GM06990 (cell line): ENCODE measurements around the gene C1orf216.

Experiments
- DNase-seq: peaks from one replicate; pipeline ENCODE4 v3.0.0-alpha.2; 2011; ENCODE audit not compliant: insufficient read length; ENCODE audit errors: extremely low read depth
- H3K27me3 ChIP-seq: replicated peaks from 2 replicates; pipeline ENCODE4 v1.6.0; 2011; ENCODE audit warnings: low read length; ENCODE audit not compliant: control insufficient read depth, insufficient read depth
- H3K36me3 ChIP-seq: 2 replicates; pipeline ENCODE4 v1.5.1; 2011; ENCODE audit warnings: low read length; ENCODE audit not compliant: control insufficient read depth, insufficient read depth
- H3K4me3 ChIP-seq: replicated peaks from 2 replicates; pipeline ENCODE4 v1.5.1; 2011; ENCODE audit warnings: low read depth, mild to moderate bottlenecking, control low read depth, low read length
- TF ChIP-seq, protein P1 (sequence below): IDR thresholded peaks from 2 replicates; pipeline ENCODE4 v1.5.1; 2011; ENCODE audit warnings: low read length, control low read depth, mild to moderate bottlenecking, inconsistent platforms; ENCODE audit not compliant: insufficient read depth, poor library complexity, severe bottlenecking

Gene C1orf216

DNA sequence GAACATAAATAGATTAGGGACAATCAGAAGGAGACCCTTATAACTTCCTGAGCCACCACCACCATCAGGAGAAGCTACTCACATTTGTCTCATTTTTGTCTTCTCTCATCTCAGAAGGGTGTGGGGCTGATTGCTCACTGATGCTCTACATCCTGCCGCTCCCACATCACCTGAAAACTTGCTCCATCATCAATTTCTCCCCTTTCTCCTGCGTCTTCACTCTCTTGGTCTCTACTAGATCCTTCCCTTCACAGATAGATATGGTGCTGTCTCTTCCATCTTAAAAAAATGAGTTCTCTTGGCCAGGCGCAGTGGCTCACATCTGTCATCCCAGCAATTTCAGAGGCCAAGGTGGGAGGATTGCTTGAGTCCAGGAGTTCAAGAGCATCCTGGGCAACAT is 38.4 kb downstream of the C1orf216 start:
- Histone ChIP-seq H3K36me3 (no peaks in the 10 kb centered on the region), H3K4me3 (no peak overlapping the region), H3K27me3 (no peaks in the 10 kb centered on the region; the same call in 1 of the 2 replicates)
- DNase-seq = no peak
- TF ChIP-seq, protein P1, sequence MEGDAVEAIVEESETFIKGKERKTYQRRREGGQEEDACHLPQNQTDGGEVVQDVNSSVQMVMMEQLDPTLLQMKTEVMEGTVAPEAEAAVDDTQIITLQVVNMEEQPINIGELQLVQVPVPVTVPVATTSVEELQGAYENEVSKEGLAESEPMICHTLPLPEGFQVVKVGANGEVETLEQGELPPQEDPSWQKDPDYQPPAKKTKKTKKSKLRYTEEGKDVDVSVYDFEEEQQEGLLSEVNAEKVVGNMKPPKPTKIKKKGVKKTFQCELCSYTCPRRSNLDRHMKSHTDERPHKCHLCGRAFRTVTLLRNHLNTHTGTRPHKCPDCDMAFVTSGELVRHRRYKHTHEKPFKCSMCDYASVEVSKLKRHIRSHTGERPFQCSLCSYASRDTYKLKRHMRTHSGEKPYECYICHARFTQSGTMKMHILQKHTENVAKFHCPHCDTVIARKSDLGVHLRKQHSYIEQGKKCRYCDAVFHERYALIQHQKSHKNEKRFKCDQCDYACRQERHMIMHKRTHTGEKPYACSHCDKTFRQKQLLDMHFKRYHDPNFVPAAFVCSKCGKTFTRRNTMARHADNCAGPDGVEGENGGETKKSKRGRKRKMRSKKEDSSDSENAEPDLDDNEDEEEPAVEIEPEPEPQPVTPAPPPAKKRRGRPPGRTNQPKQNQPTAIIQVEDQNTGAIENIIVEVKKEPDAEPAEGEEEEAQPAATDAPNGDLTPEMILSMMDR = no peak

DNA sequence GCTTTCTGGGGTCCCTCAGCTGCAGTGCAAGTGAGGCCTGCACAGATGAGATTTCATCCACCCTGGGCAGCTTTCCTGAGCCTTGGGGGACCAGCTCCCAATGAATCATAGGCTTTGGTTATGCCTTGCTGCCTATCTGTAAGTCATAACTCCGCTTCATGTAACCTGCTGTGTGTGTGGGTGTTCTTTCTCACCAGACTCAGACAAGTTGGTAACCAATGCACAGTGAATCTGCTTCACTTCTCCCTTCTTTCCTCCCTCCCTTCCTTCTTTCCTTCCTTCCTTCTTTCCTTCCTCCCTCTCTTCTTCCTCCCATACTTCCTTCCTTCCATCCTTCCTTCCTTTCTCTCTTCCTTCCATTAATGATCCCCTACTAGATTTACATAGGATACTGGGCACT is 42.9 kb downstream of the C1orf216 start:
- Histone ChIP-seq H3K4me3 (no peak overlapping the region), H3K27me3 (peaks cover 1% of the 10 kb centered on the region; the same call in 1 of the 2 replicates), H3K36me3 (no peaks in the 10 kb centered on the region)
- TF ChIP-seq, protein P1 = no peak
- DNase-seq = no peak

DNA sequence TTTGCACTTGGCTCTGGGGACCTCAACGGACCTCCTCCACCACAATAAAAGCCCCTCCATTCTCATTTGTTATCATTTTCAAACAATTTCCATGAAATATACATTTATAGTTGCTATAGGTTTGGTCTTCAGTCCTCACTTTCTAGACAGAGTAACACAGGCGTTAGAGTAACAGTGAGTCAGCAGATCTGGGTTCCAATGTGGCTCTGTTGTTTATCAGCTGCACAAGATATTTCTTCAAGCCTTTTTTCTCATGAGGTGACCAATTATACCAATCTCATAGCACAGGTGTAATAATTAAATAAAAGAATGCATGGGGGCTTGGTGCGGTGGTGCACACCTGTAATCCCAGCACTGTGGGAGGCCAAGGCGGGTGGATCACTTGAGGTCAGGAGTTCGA is 44.6 kb downstream of the C1orf216 start:
- DNase-seq = no peak
- Histone ChIP-seq H3K27me3 (peaks cover 1% of the 10 kb centered on the region; the same call in 1 of the 2 replicates), H3K36me3 (no peaks in the 10 kb centered on the region), H3K4me3 (no peak overlapping the region)
- TF ChIP-seq, protein P1 = no peak

DNA sequence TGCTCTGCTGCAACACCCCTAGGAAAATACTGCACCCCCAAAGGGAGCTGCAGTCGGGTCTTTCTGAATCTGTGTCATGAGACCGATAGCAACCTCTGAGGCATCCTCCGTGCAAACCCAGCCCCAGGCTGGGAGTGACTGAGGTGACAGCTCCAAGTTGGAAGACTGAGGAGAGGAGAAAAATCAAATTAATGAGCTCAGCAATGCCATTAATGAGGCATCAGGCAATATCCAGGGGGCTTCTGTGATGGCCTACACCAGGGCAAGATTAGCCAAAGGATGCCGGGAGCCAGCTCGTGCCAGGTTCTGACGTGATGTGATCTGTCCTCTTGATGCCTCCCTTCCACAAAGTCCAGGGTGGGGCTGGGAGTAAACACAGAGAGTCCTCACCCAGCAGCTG is 46.6 kb downstream of the C1orf216 start:
- no peaks in the 10 kb centered on the region for H3K36me3 ChIP-seq
- no peak for DNase-seq
- peaks cover 1% of the 10 kb centered on the region; the same call in 1 of the 2 replicates for H3K27me3 ChIP-seq
- TF ChIP-seq, protein P1 = no peak
- no peak overlapping the region for H3K4me3 ChIP-seq

DNA sequence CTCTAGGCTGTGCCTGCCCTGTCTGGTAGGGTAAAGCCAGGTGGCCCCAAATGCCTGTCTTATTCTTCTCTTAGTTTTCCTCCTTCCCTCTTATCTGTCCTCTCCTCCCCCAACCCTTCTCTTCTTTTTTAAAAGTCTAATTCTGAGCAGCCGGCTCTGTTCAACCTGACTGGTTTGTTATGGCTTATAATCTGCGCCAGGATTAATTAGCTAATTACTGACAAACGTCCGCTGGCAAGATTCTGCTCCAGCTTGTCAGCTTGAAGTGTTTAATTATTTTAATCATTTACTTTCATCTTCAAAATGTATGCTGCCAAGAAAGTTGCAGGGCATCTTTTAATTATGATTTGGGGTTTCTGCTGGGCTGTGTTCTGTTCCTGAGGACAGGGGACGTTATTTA is 50.2 kb downstream of the C1orf216 start:
- H3K4me3 ChIP-seq = no peak overlapping the region
- DNase-seq = no peak
- TF ChIP-seq, protein P1 = no peak
- H3K36me3 ChIP-seq = no peaks in the 10 kb centered on the region
- peaks cover 1% of the 10 kb centered on the region for H3K27me3 ChIP-seq

DNA sequence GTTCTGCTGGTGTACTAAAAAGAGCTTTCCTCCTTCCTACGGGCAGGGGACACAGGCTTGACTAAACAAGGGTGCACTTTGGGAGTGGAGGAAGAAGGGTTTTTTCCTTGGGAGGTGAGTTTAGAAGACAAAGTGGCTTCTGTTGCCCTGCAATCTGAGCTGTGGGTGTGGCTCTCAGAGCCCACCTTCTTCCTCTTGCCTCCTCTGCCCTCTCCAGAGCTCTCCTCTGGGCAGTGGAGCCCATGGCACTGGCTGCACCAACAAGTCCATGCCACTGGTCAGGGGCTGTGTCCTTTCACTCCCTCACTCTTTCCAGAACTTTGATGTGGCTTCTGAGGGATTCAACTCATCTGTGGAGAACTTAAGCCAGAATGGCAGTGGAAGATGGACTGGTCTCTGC is 51.8 kb downstream of the C1orf216 start:
- H3K4me3 ChIP-seq = no peak overlapping the region
- no peaks in the 10 kb centered on the region for H3K36me3 ChIP-seq
- H3K27me3 ChIP-seq = no peaks in the 10 kb centered on the region; the same call in 1 of the 2 replicates
- no peak for DNase-seq
- TF ChIP-seq, protein P1 = no peak
